SK-N-SH (cell line): Measurements from ENCODE around the gene IFNL3. TPM values are rescaled to one million over a fixed set of nuclear protein-coding genes. Genes with fewer than 3 reads are reported as not detected.

ENCODE experiments used
- CTCF ChIA-PET: fragments of 300-600, 350-600 bp; formaldehyde crosslinking; extraction: SDS; loops from one replicate; lab custom pipeline; 2021; lab: Yijun Ruan, JAX
- POLR2A ChIA-PET: fragments of 350-600 bp; sonication (Branson Sonifier 250); formaldehyde crosslinking; extraction: SDS; loops from one replicate; lab custom pipeline; 2020; ENCODE audit warnings: antibody characterized with exemption, inconsistent platforms; lab: Yijun Ruan, JAX
- DNase-seq: peaks from one replicate; pipeline ENCODE4 v3.0.0; 2012
- H2AFZ ChIP-seq: fragments of 200-600 bp; sonication (generic); 2 replicates; pipeline ENCODE4 v1.8.1; 2016; ENCODE audit warnings: antibody characterized with exemption, mild to moderate bottlenecking, low read depth
- H3F3A ChIP-seq: fragments of 200-600 bp; sonication (generic); replicated peaks from 2 replicates; pipeline ENCODE3; 2016; ENCODE audit warnings: antibody characterized with exemption, mild to moderate bottlenecking; ENCODE audit not compliant: insufficient read depth
- H3K27ac ChIP-seq, 2 experiments: fragments of 200-500 bp in 1 of 2; fragments of 200-600 bp in 1 of 2; sonication (Bioruptor generic) in 1 of 2; sonication (generic), shearing (Covaris generic) in 1 of 2; 2 replicates each; pipeline versions ENCODE4 v1.5.1 to v1.6.1; 2014 to 2016; ENCODE audit warnings: low read depth in 2 of 2, inconsistent platforms in 1 of 2, low read length in 1 of 2, mild to moderate bottlenecking in 1 of 2, mixed read lengths in 1 of 2
- H3K27me3 ChIP-seq: fragments of 200-600 bp; sonication (generic), shearing (Covaris generic); 2 replicates; pipeline ENCODE4 v1.6.1; 2016; ENCODE audit warnings: mixed run types; ENCODE audit not compliant: insufficient read depth
- H3K36me3 ChIP-seq, 2 experiments: fragments of 200-500 bp in 1 of 2; fragments of 200-600 bp in 1 of 2; sonication (Bioruptor generic) in 1 of 2; sonication (generic) in 1 of 2; replicated peaks in 1 of 2; 2 replicates each; pipeline versions ENCODE3 to v1.5.1; 2014 to 2016; ENCODE audit warnings: low read length in 1 of 2, mild to moderate bottlenecking in 1 of 2; ENCODE audit not compliant: insufficient read depth in 2 of 2, control insufficient read depth in 1 of 2
- H3K4me1 ChIP-seq, 2 experiments: fragments of 200-500 bp in 1 of 2; fragments of 200-600 bp in 1 of 2; sonication (Bioruptor generic) in 1 of 2; sonication (generic), shearing (Covaris generic) in 1 of 2; 2 replicates each; pipeline versions ENCODE4 v1.5.1 to v1.6.1; 2014 to 2016; ENCODE audit warnings: low read depth in 1 of 2, low read length in 1 of 2, mixed run types in 1 of 2; ENCODE audit not compliant: insufficient read depth in 2 of 2, control insufficient read depth in 1 of 2
- H3K4me2 ChIP-seq: fragments of 200-600 bp; sonication (generic), shearing (Covaris generic); 2 replicates; pipeline ENCODE4 v1.6.1; 2017; ENCODE audit warnings: mixed run types
- H3K4me3 ChIP-seq, 2 experiments: fragments of 200-500 bp in 1 of 2; fragments of 200-600 bp in 1 of 2; sonication (Bioruptor generic) in 1 of 2; sonication (generic), shearing (Covaris generic) in 1 of 2; 2 replicates each; pipeline versions ENCODE4 v1.5.1 to v1.8.1; 2014 to 2016; ENCODE audit warnings: low read depth in 2 of 2, inconsistent platforms in 1 of 2, low read length in 1 of 2, mild to moderate bottlenecking in 1 of 2, mixed read lengths in 1 of 2, moderate library complexity in 1 of 2
- H3K79me2 ChIP-seq: fragments of 200-600 bp; sonication (generic); 2 replicates; pipeline ENCODE4 v1.8.1; 2017; ENCODE audit warnings: mild to moderate bottlenecking; ENCODE audit not compliant: insufficient read depth
- H3K9ac ChIP-seq: fragments of 200-600 bp; sonication (generic); 2 replicates; pipeline ENCODE4 v1.6.1; 2017; ENCODE audit warnings: mixed run types
- H3K9me2 ChIP-seq: fragments of 200-600 bp; sonication (generic); 2 replicates; pipeline ENCODE4 v1.6.1; 2017; ENCODE audit warnings: mixed run types
- H3K9me3 ChIP-seq: fragments of 200-600 bp; sonication (generic); 2 replicates; pipeline ENCODE4 v1.6.1; 2017; ENCODE audit warnings: mixed run types, mild to moderate bottlenecking, moderate library complexity
- H4K20me1 ChIP-seq: fragments of 200-600 bp; sonication (generic); 2 replicates; pipeline ENCODE4 v1.6.1; 2017; ENCODE audit warnings: mild to moderate bottlenecking, mixed run types; ENCODE audit not compliant: insufficient read depth
- ELF1 ChIP-seq: IDR thresholded peaks from 2 replicates; pipeline ENCODE4 v1.4.0; 2012
- EZH2phosphoT487 ChIP-seq: fragments of 200-600 bp; sonication (generic); IDR thresholded peaks from 2 replicates; pipeline ENCODE4 v1.6.1; 2017; ENCODE audit warnings: low read depth, mixed run types, mild to moderate bottlenecking, antibody characterized with exemption, moderate library complexity, borderline replicate concordance
- FOXJ3 ChIP-seq: sonication (generic); formaldehyde crosslinking; IDR thresholded peaks from 2 replicates; pipeline ENCODE4 v1.5.1; 2020; ENCODE audit warnings: mild to moderate bottlenecking, missing genetic modification reagents
- FOXM1 ChIP-seq: IDR thresholded peaks from 2 replicates; pipeline ENCODE4 v1.4.0; 2012; ENCODE audit warnings: low read depth, mild to moderate bottlenecking
- GABPA ChIP-seq: IDR thresholded peaks from 2 replicates; pipeline ENCODE4 v1.4.0; 2012; ENCODE audit warnings: low read depth, mild to moderate bottlenecking
- MXI1 ChIP-seq: IDR thresholded peaks from 2 replicates; pipeline ENCODE4 v1.6.1; 2012; ENCODE audit warnings: mild to moderate bottlenecking, low read depth, low read length, improper control_type of control experiment
- NFIC ChIP-seq: IDR thresholded peaks from 2 replicates; pipeline ENCODE4 v1.4.0; 2012; ENCODE audit warnings: borderline replicate concordance
- RAD21 ChIP-seq: IDR thresholded peaks from 2 replicates; pipeline ENCODE4 v1.6.1; 2012; ENCODE audit warnings: mild to moderate bottlenecking, low read length
- RCOR1 ChIP-seq: fragments of 150-350 bp; IDR thresholded peaks from 2 replicates; pipeline ENCODE4 v1.6.1; 2017; ENCODE audit warnings: antibody characterized with exemption, low read length
- RFX5 ChIP-seq: IDR thresholded peaks from 2 replicates; pipeline ENCODE4 v1.6.1; 2012; ENCODE audit warnings: mild to moderate bottlenecking, improper control_type of control experiment, low read length
- RXRA ChIP-seq: IDR thresholded peaks from 2 replicates; pipeline ENCODE4 v1.4.0; 2012; ENCODE audit warnings: low read depth, mild to moderate bottlenecking, borderline replicate concordance
- TAF1 ChIP-seq: IDR thresholded peaks from 2 replicates; pipeline ENCODE4 v1.6.1; 2012; ENCODE audit warnings: low read depth, mild to moderate bottlenecking, low read length, moderate library complexity, borderline replicate concordance
- TEAD4 ChIP-seq: IDR thresholded peaks from 2 replicates; pipeline ENCODE4 v1.4.0; 2012; ENCODE audit warnings: mild to moderate bottlenecking, borderline replicate concordance; ENCODE audit not compliant: insufficient read depth
- WGBS: methylation state at CpG from one replicate; pipeline ENCODE4 v1.1.6; 2017; ENCODE audit warnings: low lambda C conversion rate; 5-methylcytosine and 5-hydroxymethylcytosine counted together
- polyA plus RNA-seq, 3 experiments: library from polyadenylated mRNA; depleted of rRNA; stranded (reverse); fragments of >200 nt; gene quantifications; 2 replicates each; pipeline ENCODE4 v1.2.3, GENCODE V29; 2012
- TF ChIP-seq, protein P1 (sequence below): IDR thresholded peaks from 2 replicates; pipeline ENCODE4 v1.6.1; 2012; ENCODE audit warnings: mild to moderate bottlenecking, low read depth, low read length, moderate library complexity
- TF ChIP-seq, protein P2 (sequence below): IDR thresholded peaks from 2 replicates; pipeline ENCODE4 v1.4.0; 2012; ENCODE audit warnings: low read depth, borderline replicate concordance

Gene IFNL3
- polyA plus RNA-seq, 1 of the 3 experiments (the other 2 are of a cell fraction): not detected

DNA sequence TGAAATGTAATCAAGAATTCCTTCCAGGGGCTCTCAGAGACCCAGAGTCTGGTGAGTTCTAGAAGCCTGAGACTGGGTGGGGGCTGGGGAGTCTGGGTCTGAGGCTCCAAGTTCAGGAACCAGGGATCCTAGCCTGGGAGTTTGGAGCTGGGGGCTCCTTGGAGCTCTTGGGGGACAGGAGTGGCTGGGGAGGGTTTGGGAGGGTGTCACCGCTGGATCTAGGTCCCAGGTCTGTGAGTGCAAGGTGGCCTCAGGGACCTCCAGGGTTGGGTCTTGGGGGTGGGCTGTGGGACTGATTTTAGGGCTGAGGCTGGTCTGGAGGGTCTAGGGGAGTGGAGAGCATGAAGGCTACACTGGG lies 41.8 kb downstream of the IFNL3 start:
- no peaks in the 10 kb centered on the region for H3K9me2 ChIP-seq
- no peaks in the 10 kb centered on the region for H3K79me2 ChIP-seq
- ChIA-PET CTCF (interaction anchor here (0.9 to 2.1 kb wide), 4 partner anchors 9 to 93 kb away, joined by 4 to 6 read pairs (median 5); no protein-coding TSS in a partner anchor), POLR2A (no interaction called here)
- 100% methylated on average over 1 of the region's 1 CpG for WGBS
- no peak for DNase-seq
- no peaks in the 10 kb centered on the region for H3K9me3 ChIP-seq
- no peaks in the 10 kb centered on the region for H3K4me1 ChIP-seq
- H3K4me2 ChIP-seq: no peak overlapping the region
- no peaks in the 10 kb centered on the region for H3F3A ChIP-seq
- no peak overlapping the region for H3K9ac ChIP-seq
- H3K36me3 ChIP-seq: no peaks in the 10 kb centered on the region
- H3K4me3 ChIP-seq: no peak overlapping the region
- no peak overlapping the region for H3K27ac ChIP-seq
- H2AFZ ChIP-seq: no peak overlapping the region
- peaks cover 36% of the 10 kb centered on the region for H3K27me3 ChIP-seq
- no peaks in the 10 kb centered on the region for H4K20me1 ChIP-seq
- TF ChIP-seq FOXM1 (no peak), RCOR1 (no peak), EZH2phosphoT487 (no peak), NFIC (no peak), ELF1 (no peak), FOXJ3 (CRISPR knock-in tag) (no peak), MXI1 (no peak), TEAD4 (no peak), RXRA (no peak), TAF1 (no peak), GABPA (no peak), RFX5 (no peak), RAD21 (no peak)
- TF ChIP-seq, protein P1, sequence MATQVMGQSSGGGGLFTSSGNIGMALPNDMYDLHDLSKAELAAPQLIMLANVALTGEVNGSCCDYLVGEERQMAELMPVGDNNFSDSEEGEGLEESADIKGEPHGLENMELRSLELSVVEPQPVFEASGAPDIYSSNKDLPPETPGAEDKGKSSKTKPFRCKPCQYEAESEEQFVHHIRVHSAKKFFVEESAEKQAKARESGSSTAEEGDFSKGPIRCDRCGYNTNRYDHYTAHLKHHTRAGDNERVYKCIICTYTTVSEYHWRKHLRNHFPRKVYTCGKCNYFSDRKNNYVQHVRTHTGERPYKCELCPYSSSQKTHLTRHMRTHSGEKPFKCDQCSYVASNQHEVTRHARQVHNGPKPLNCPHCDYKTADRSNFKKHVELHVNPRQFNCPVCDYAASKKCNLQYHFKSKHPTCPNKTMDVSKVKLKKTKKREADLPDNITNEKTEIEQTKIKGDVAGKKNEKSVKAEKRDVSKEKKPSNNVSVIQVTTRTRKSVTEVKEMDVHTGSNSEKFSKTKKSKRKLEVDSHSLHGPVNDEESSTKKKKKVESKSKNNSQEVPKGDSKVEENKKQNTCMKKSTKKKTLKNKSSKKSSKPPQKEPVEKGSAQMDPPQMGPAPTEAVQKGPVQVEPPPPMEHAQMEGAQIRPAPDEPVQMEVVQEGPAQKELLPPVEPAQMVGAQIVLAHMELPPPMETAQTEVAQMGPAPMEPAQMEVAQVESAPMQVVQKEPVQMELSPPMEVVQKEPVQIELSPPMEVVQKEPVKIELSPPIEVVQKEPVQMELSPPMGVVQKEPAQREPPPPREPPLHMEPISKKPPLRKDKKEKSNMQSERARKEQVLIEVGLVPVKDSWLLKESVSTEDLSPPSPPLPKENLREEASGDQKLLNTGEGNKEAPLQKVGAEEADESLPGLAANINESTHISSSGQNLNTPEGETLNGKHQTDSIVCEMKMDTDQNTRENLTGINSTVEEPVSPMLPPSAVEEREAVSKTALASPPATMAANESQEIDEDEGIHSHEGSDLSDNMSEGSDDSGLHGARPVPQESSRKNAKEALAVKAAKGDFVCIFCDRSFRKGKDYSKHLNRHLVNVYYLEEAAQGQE: no peak
- TF ChIP-seq, protein P2, sequence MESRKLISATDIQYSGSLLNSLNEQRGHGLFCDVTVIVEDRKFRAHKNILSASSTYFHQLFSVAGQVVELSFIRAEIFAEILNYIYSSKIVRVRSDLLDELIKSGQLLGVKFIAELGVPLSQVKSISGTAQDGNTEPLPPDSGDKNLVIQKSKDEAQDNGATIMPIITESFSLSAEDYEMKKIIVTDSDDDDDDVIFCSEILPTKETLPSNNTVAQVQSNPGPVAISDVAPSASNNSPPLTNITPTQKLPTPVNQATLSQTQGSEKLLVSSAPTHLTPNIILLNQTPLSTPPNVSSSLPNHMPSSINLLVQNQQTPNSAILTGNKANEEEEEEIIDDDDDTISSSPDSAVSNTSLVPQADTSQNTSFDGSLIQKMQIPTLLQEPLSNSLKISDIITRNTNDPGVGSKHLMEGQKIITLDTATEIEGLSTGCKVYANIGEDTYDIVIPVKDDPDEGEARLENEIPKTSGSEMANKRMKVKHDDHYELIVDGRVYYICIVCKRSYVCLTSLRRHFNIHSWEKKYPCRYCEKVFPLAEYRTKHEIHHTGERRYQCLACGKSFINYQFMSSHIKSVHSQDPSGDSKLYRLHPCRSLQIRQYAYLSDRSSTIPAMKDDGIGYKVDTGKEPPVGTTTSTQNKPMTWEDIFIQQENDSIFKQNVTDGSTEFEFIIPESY: no peak
- TF ChIP-seq, all 33 proteins: peak for 0
